ENCODE data around the gene SHB.

DNA sequence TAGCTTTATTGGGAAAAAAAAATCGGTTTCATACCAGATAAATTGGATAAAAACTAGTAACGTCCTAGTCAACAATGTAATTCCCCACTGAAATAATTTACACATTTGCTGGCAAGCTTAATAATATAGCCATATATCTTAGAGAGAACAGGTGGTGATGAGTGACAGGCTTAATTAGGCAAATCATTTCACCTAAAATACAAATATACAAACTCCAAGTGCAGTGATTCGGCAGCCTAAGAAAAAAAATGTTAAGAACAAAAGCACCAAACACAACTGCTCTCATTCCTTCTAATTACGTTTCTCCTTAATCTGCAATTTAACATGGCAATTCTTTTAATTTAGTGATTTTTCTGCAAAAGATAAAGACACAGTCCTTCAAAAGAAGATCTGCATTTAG, 109.1 kb downstream of the SHB start:
- no peak for TF ChIP-seq CTCF (conservative IDR thresholded peaks at IDR 0.05; ENCODE audit: low read depth, low read length)
- TF ChIP-seq EZH2phosphoT487 (IDR thresholded peaks at IDR 0.05; ENCODE audit: borderline replicate concordance, low read length): no peak
- no peak for TF ChIP-seq EZH2 (IDR thresholded peaks at IDR 0.05; ENCODE audit: low read length, unreplicated experiment)
